Lung (tissue), 12 donors: Measurements from ENCODE around the gene CDK1. TPM values are rescaled to one million over a fixed set of nuclear protein-coding genes. Genes with fewer than 3 reads are reported as not detected.
"Not testable (repeated sequence)": the region's sequence is repeated elsewhere in the genome, so short reads cannot be mapped to it uniquely, and the experiment has no call there.

ENCODE experiments used
- ATAC-seq: fragments of 200-7000 bp; cut with Tn5 transposase; one replicate; pipeline ENCODE4 v1.9.1; 2020; ENCODE audit warnings: moderate number of reproducible peaks; ENCODE audit not compliant: insufficient read depth, low FRiP score
- DNase-seq, 3 donors: peaks; one replicate each; pipeline ENCODE4 v3.0.0-alpha.2; 2013 to 2017
- H3K27ac ChIP-seq, 2 donors: one replicate each; pipeline ENCODE4 v1.5.1; 2013; ENCODE audit warnings: mild to moderate bottlenecking in 2 of 2, moderate library complexity in 2 of 2, control low read depth in 1 of 2, inconsistent platforms in 1 of 2, low read depth in 1 of 2, low read length in 1 of 2
- H3K27me3 ChIP-seq, 3 donors: one replicate each; pipeline ENCODE4 v1.5.1; 2013; ENCODE audit warnings: low read length in 2 of 3; ENCODE audit not compliant: control insufficient read depth in 3 of 3, insufficient read depth in 3 of 3
- H3K36me3 ChIP-seq, 4 donors: one replicate each; pipeline ENCODE4 v1.5.1; 2013; ENCODE audit warnings: low read length in 4 of 4, mild to moderate bottlenecking in 1 of 4, moderate library complexity in 1 of 4; ENCODE audit not compliant: control insufficient read depth in 4 of 4, insufficient read depth in 4 of 4
- H3K4me1 ChIP-seq, 5 donors: one replicate each; pipeline ENCODE4 v1.5.1; 2013; ENCODE audit warnings: low read length in 5 of 5, mild to moderate bottlenecking in 2 of 5, moderate library complexity in 1 of 5; ENCODE audit not compliant: control insufficient read depth in 5 of 5, insufficient read depth in 5 of 5
- H3K4me3 ChIP-seq: one replicate; pipeline ENCODE4 v1.5.1; 2013; ENCODE audit warnings: mild to moderate bottlenecking, control low read depth, moderate library complexity
- H3K9ac ChIP-seq, 2 donors: one replicate each; pipeline ENCODE4 v1.5.1; 2013; ENCODE audit warnings: low read length in 2 of 2, control low read depth in 1 of 2; ENCODE audit not compliant: insufficient read depth in 1 of 2
- H3K9me3 ChIP-seq, 4 donors: one replicate each; pipeline ENCODE4 v1.5.1; 2013; ENCODE audit warnings: low read length in 3 of 4, mild to moderate bottlenecking in 1 of 4, moderate library complexity in 1 of 4; ENCODE audit not compliant: control insufficient read depth in 4 of 4, insufficient read depth in 3 of 4
- WGBS, 2 donors: extraction: QIAGEN DNeasy Blood & Tissue Kit; methylation state at CpG; one replicate each; pipeline ENCODE4 v1.1.7; 2013; 5-methylcytosine and 5-hydroxymethylcytosine counted together
- polyA plus RNA-seq, 2 donors: library from polyadenylated mRNA; stranded (reverse); fragments of 200-250 nt; gene quantifications; one replicate each; pipeline ENCODE4 v1.2.1, GENCODE V29; 2013
- total RNA-seq, 2 donors: library from RNA; depleted of rRNA in 1 of 2; stranded (reverse); fragments of >200 nt in 1 of 2; gene quantifications; one replicate each; pipeline ENCODE4 v1.2.1, GENCODE V29; 2014 to 2021
- TF ChIP-seq, protein P1 (sequence below): IDR thresholded peaks from 2 replicates; pipeline ENCODE4 v1.5.1; 2012; ENCODE audit warnings: mild to moderate bottlenecking; ENCODE audit errors: control extremely low read depth, extremely low read depth
- donor health status: control.
- donor health status: control.
- donor health status: Bipolar disorder and iron deficiency.
- donor health status: healthy.
- donor health status: DM: yes; HTN: yes; CAD: no.

CDK1 gene
- total and polyA plus RNA-seq, 4 donors = 3.2 to 16.0 (median 7.7) TPM

DNA sequence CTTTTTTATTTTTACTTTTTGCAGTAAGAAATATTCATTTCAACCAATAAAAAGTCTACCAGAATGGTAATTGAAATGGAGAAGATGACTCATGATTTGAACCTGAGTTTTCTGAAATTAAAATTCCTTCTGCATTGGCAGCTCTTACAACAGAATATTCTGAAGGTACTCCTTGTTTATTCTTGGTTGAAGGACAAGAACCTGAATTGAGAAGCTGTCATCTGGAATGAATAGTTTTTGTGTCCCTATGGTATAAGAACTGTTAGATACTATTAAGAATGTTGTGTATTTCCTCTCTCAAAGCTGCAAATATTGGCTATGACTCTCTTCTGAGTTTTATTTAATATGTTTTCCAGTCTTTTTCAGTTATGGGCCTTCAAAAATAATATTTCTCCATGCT is 56.1 kb downstream of the CDK1 start:
- TF ChIP-seq, protein P1, sequence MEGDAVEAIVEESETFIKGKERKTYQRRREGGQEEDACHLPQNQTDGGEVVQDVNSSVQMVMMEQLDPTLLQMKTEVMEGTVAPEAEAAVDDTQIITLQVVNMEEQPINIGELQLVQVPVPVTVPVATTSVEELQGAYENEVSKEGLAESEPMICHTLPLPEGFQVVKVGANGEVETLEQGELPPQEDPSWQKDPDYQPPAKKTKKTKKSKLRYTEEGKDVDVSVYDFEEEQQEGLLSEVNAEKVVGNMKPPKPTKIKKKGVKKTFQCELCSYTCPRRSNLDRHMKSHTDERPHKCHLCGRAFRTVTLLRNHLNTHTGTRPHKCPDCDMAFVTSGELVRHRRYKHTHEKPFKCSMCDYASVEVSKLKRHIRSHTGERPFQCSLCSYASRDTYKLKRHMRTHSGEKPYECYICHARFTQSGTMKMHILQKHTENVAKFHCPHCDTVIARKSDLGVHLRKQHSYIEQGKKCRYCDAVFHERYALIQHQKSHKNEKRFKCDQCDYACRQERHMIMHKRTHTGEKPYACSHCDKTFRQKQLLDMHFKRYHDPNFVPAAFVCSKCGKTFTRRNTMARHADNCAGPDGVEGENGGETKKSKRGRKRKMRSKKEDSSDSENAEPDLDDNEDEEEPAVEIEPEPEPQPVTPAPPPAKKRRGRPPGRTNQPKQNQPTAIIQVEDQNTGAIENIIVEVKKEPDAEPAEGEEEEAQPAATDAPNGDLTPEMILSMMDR = no peak
- H3K27me3 ChIP-seq = no peaks in the 10 kb centered on the region
- no peak for ATAC-seq

DNA sequence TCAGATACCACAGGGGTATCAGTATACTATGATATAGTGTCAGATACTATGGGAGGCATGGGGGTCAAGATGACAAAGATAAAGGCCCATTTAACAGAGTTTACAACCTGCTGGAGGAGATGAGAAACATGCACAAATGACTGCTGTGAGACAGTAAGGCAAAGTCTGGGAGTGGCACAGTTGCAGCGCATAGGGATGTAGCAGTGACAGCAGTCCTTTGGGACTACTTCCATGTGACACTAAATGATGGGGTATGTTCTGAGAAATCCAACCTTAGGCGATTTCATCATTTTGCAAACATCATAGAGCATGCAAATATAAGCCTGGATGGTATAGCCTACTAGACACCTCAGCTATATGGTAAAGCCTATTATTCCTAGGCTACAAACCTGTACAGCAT is 56.8 kb downstream of the CDK1 start:
- H3K27me3 ChIP-seq = no peaks in the 10 kb centered on the region
- H3K4me3 ChIP-seq = no peak overlapping the region
- TF ChIP-seq, protein P1 = no peak
- H3K9ac ChIP-seq = no peak overlapping the region
- WGBS, 2 donors = 88 to 93% methylated on average over 2 of the region's 2 CpGs
- no peaks in the 10 kb centered on the region for H3K36me3 ChIP-seq
- DNase-seq (no peak), ATAC-seq (no peak)
- no peaks in the 10 kb centered on the region for H3K9me3 ChIP-seq
- peaks cover 0 to 13% (median 4%) of the 10 kb centered on the region in 5 donors for H3K4me1 ChIP-seq
- H3K27ac ChIP-seq = no peak overlapping the region

More for the DNA sequence above, 56.1 kb downstream of the CDK1 start:
- Histone ChIP-seq H3K9me3 (no peaks in the 10 kb centered on the region), H3K9ac (no peak overlapping the region), H3K4me3 (no peak overlapping the region), H3K4me1 (peaks cover 0 to 13% (median 4%) of the 10 kb centered on the region in 5 donors), H3K27ac (no peak overlapping the region), H3K36me3 (no peaks in the 10 kb centered on the region)
- no peak for DNase-seq

DNA sequence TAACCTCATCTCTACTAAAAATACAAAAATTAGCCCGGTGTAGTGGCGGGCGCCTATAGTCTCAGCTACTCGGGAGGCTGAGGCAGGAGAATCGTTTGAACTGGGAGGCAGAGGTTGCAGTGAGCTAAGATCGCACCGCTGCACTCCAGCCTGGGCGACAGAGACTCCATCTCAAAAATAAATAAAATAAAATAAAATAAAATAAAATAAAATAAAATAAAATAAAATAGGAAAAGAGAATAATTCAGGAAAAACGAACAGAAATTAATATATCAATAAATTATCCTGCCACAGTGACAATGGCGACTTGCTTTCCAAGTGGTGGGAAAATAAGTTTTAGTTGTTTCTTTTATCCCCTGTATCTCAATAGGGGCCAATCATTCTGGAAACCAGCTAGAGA is 62.9 kb downstream of the CDK1 start:
- not testable (repeated sequence) for H3K9me3 ChIP-seq, H3K4me3 ChIP-seq, ATAC-seq, H3K27me3 ChIP-seq, H3K36me3 ChIP-seq, H3K27ac ChIP-seq, DNase-seq, H3K9ac ChIP-seq
- H3K4me1 ChIP-seq = peaks cover 0 to 17% (median 5%) of the 10 kb centered on the region in 5 donors
- 95 to 96% methylated on average over 10 of the region's 10 CpGs for WGBS, 2 donors

DNA sequence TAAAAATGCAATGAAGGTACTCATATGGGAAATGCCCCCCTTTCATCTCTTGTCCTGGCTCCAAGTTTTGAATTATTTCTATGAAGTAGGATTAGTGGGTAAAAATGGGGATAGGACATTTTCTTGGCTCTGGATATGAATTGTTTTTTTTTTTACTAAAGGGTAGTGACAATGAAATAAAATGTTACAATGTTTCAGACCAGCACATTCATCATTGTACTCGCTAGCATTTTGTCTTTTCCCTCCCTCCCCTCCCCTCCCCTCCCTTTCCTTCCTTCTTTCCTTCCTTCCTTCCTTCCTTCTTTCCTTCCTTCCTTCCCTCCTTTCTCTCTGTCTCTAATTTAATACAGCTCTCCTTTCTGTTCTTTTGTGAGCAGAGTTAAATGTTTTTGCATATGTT is 64.4 kb downstream of the CDK1 start:
- no peaks in the 10 kb centered on the region for H3K36me3 ChIP-seq
- H3K27me3 ChIP-seq = no peaks in the 10 kb centered on the region
- no peak overlapping the region for H3K4me3 ChIP-seq
- no peak overlapping the region for H3K27ac ChIP-seq
- no peak for ATAC-seq
- peaks cover 0 to 15% (median 5%) of the 10 kb centered on the region in 5 donors for H3K4me1 ChIP-seq
- H3K9me3 ChIP-seq = no peaks in the 10 kb centered on the region
- no peak for DNase-seq
- TF ChIP-seq, protein P1 = no peak
- no peak overlapping the region for H3K9ac ChIP-seq
- WGBS, 2 donors = 80 to 88% methylated on average over 1 of the region's 1 CpG

Other genes with a start within 250 kb of the CDK1 start
- gene RHOBTB1, start 165.7 kb downstream of the CDK1 start, total RNA-seq = 10 to 100 TPM; 10.9 to 27.2 TPM
- 1 to 10 TPM; 4.8 to 5.1 TPM for gene RHOBTB1, start 165.7 kb downstream of the CDK1 start, polyA plus RNA-seq